LNCaP clone FGC (cell line): ENCODE results near the gene TBC1D10A.

Experiments
- DNase-seq: peaks from one replicate; pipeline ENCODE4 v3.0.0-alpha.2; 2011; ENCODE audit warnings: low read depth
- H3K4me3 ChIP-seq: 2 replicates; pipeline ENCODE4 v1.5.1; 2011; ENCODE audit warnings: mild to moderate bottlenecking, low read depth, low read length, control low read depth
- TF ChIP-seq, protein P1 (sequence below): IDR thresholded peaks from 2 replicates; pipeline ENCODE4 v1.5.1; 2012; ENCODE audit warnings: mild to moderate bottlenecking; ENCODE audit not compliant: control insufficient read depth, insufficient read depth; ENCODE audit errors: extremely low read depth

The TBC1D10A gene

DNA sequence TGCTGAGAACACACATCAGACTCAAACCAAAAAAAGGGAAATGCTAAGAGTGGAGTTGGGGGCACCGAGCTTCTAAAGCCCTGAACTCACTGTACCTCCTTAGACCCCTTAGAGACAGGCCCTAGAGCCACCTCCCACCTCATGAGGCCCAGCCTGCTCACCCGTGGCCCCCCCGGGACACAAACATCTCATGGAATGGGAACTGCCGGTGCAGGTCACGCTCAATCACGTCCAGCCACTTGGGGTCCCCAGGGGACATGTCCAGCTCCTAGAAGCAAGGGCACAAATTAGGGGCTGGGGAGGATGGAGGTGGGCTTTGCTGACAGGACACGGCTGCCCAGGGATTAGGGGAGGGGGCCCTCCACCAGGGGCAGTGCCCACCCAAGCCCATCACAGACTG, 31.2 kb downstream of the TBC1D10A start:
- DNase-seq, result no peak
- H3K4me3 ChIP-seq, result no peak overlapping the region
- TF ChIP-seq, protein P1, sequence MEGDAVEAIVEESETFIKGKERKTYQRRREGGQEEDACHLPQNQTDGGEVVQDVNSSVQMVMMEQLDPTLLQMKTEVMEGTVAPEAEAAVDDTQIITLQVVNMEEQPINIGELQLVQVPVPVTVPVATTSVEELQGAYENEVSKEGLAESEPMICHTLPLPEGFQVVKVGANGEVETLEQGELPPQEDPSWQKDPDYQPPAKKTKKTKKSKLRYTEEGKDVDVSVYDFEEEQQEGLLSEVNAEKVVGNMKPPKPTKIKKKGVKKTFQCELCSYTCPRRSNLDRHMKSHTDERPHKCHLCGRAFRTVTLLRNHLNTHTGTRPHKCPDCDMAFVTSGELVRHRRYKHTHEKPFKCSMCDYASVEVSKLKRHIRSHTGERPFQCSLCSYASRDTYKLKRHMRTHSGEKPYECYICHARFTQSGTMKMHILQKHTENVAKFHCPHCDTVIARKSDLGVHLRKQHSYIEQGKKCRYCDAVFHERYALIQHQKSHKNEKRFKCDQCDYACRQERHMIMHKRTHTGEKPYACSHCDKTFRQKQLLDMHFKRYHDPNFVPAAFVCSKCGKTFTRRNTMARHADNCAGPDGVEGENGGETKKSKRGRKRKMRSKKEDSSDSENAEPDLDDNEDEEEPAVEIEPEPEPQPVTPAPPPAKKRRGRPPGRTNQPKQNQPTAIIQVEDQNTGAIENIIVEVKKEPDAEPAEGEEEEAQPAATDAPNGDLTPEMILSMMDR, result no peak

DNA sequence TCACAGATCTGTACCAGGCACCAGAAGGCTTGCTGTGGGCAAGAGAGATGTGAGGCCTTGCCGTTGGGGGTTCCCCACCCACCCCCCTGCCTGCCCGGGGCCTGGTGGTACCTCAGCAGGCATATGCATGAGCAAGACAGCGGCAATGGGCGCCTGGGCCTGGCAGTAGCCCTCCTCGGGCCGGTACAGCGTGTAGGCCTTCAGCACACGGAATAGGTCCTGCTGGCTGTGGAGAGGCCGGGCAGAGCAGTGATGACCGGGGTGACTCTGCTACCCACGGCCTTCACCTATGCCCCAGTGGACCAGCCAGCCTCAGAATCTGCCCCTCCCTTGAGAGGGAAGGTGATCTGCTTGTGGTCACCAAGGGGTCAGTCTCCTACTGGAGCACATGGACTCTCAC, 31.9 kb downstream of the TBC1D10A start:
- DNase-seq, result no peak
- TF ChIP-seq, protein P1, result no peak
- H3K4me3 ChIP-seq, result no peak overlapping the region

DNA sequence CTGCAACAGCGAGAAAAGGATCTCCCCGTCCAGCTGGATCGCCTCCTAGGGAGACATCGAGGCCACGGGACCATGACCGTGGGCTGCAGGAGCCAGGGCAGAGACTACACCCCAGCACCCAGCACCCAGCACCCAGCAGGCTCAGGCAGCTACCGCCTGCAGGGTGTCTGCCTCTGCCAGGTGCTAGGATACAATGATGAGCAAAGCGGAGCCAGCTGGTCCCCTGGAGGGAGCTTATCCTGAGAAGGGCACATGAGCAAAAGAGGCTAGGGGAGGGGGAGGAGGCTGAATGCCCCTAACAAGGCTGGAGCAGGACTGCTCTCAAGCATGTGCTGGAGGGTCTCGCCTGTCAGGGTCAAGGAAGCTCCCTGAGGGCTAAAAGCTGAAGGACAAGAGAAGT, 32.7 kb downstream of the TBC1D10A start:
- H3K4me3 ChIP-seq, result no peak overlapping the region
- TF ChIP-seq, protein P1, result no peak
- no peak for DNase-seq

DNA sequence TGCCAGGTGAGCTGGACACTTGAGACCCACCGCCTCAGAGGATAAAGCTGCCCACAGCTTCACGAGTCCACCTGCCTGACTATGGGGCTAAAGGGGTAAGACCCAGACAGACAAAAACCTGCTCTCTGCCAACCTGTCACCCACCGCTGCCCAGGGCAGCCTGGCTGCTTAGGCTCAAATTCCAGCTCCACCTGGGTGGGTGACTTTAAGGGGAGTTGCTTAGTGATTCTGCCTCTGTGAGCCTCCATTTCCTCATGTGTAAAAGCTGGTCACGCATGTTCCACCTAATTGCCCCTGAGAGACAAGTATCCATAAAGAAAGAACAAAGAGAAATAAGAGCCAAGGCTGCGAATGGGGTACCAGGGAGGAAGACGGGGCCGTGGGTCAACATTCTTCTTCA, 33.7 kb downstream of the TBC1D10A start:
- no peak overlapping the region for H3K4me3 ChIP-seq
- DNase-seq, result no peak
- TF ChIP-seq, protein P1, result no peak

DNA sequence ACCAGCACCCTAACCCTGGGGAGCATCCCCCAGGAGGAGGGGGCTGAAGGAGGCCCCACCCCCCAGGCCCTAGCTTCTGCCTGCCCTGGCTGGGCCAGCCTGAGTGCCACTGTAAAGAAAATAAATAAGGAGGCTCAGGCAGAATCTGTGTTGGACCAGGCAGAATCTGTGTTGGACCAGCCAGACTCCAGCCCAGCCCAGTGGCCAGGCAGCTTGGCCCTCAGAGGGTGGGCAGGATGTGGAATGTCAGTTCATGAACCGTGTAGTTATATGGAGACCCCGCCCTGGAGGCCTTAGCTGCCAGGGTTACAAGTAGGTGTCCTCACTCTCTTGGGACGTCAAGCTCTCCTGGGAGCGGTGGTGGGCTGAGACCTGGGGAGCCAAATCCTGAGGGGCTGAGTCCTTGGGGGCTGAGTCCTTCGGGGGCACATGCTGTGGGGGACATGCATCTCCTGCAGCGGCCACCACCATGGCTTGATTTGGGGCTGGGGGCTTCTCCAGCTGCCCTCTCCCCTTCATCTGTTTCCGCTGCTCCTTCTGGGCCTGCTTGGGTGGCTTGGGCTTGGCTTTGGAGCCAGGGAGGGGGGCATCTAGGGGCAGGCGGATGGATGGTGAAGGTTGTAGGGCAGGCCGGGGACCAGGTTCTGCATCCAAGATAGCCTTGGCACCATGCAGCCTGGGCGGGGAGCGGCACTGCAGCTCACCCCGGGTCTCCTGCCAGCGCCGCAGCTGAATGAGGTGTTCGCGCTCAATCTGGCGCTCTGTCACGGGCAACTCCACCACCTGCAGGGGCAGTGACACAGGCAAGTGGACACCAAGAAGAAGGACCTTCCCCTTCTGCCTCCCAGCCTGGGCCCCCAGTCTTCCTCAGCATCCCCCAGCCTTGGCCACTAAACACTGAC, 34.4 kb downstream of the TBC1D10A start:
- no peak overlapping the region for H3K4me3 ChIP-seq
- TF ChIP-seq, protein P1, result no peak
- no peak for DNase-seq

DNA sequence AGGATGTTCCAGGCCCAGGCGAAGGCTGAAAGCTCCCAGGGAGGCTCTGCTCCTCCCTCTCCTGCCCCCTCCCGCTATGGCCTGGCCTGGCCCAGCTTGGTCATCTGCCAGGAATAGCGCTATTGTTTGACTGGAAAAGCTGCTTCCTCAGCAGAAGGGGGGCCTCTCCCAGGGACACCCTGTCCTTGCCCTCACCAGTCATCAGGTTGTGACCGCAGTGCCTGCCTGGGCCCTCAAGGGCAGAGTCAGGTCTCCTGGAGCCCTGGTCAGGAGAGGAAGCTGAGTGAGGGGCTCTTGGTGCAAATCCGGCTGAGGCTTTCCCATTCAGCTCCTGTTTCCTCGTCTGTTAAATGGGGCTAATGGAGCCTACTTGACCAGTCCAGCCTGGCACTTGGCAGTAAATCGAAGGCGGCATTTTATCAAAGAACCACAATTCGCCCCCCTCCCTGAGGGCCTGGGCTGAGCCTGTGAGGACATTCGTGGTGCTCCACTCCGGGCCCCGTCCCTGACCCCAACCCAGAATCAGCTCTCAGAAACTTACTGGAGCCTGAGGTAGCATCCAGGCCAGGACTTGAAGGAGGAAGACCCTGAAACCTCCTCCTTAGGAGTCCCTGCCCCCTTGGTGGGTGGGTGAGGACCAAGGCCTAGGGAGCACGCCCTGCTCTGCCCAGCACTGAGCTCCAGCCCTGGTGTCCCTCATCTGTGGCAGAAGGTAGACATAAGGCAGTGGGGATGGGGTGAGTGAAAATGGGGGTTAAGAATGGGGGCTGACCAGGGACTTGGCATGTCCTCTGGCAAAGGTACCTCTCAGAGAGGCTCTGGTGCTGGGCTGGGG, 35.5 kb downstream of the TBC1D10A start:
- H3K4me3 ChIP-seq, result no peak overlapping the region
- peak; percentile 63 for DNase-seq

More for the DNA sequence above, 35.5 kb downstream of the TBC1D10A start:
- TF ChIP-seq, protein P1, result no peak
